KOPT-K1 (cell line): ENCODE data around the gene MCM9.

Source experiments
- H3K27ac ChIP-seq: fragments of 200-600 bp; sonication (generic); 2 replicates; pipeline ENCODE4 v1.5.1; 2016; ENCODE audit warnings: antibody characterized with exemption, mild to moderate bottlenecking, low read depth, low read length; ENCODE audit not compliant: poor library complexity, severe bottlenecking
- H3K36me3 ChIP-seq: fragments of 200-600 bp; sonication (generic); 2 replicates; pipeline ENCODE4 v1.5.1; 2017; ENCODE audit warnings: antibody characterized with exemption, mild to moderate bottlenecking, low read length, moderate library complexity; ENCODE audit not compliant: insufficient read depth
- H3K9me3 ChIP-seq: fragments of 200-600 bp; sonication (generic); 2 replicates; pipeline ENCODE4 v1.5.1; 2017; ENCODE audit warnings: antibody characterized with exemption, low read length, mild to moderate bottlenecking; ENCODE audit not compliant: insufficient read depth, poor library complexity, severe bottlenecking

MCM9 gene

DNA sequence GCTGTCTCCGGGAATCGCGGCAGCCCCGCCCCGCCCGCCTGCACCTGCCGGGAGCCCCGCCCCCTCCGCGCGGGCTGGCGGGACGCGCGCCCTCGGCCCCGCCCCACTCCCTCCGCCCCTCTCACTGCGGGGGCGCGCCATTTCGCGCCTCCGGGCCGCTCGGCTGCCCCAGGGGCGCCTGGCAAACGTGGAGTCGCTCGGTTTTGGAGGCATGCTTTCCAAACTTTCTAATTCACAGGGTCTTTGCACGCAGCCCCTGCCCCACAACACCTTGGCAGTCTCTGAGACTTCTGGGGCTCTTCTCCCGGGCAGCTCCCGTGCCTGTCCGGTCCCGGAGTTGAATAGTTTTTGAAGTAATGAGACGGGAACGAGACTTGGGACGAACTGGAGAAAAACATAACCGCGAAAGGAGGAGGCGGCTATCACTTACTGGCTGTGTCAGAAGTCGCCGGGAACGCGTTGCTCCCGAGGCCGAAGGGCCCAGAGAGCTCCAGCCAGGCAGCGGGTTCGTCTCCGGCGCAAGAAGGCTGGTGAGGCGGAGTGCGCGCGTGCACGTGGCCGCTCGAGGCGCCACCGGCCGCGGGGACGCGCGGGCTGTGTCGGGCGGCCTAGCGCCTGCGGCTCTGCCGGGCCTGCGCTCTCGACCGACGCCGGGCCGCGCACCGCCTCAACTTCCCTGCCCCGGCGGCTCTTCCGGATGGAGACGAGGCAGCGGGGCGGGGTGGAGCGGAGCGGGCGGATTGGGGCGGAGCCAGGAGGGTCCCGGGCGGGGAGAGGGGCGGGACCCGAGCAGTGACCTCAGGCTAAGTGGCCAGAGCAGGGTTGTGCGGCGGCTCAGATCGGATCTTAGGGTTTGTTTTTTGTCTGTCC, at the start of gene MCM9:
Gene MCM9 (minus strand): TSS at position 699 of the 870 bp plus-strand sequence. CDS start 3,436 bp downstream, outside the sequence.
- H3K9me3 ChIP-seq, result peaks cover 12% of the 10 kb centered on the region
- peaks cover 34% of the 10 kb centered on the region for H3K36me3 ChIP-seq
- peak within 1 kb of the TSS; percentile 95 for H3K27ac ChIP-seq

DNA sequence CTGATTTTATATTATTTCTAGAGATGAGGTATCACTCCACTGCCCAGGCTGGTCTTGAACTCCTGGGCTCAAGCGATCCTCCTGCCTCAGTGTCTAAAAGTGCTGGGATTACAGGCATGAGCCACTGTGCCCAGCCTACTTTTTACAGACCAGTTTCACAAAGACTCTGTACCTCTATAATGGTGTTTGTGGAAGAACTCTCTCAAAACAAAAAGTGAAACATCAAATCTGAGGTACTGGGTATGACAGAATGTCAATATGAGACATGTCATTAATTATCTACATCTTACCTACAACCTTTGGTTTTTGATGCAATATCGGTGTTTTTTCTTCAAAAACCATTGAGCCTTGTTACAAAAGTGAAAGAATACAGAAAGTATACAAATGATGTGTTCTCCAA, 49.4 kb upstream of the MCM9 start:
- H3K9me3 ChIP-seq, result no peaks in the 10 kb centered on the region
- H3K27ac ChIP-seq, result no peak overlapping the region
- H3K36me3 ChIP-seq, result no peaks in the 10 kb centered on the region

- Histone ChIP-seq H3K36me3 (peaks cover 5% of the 10 kb centered on the region; the same call in 1 of the 2 replicates), H3K9me3 (no peaks in the 10 kb centered on the region), H3K27ac (no peak overlapping the region)
Observed at GRCh38 chr6:118982575-118982911, 47.6 kb upstream of the MCM9 start.

GRCh38 chr6:118981884-118982574, 47.1 kb upstream of the MCM9 start:
- H3K36me3 ChIP-seq, result peaks cover 5% of the 10 kb centered on the region; the same call in 1 of the 2 replicates
- H3K27ac ChIP-seq, result no peak overlapping the region
- no peaks in the 10 kb centered on the region for H3K9me3 ChIP-seq

GRCh38 chr6:118980063-118980462, 45.1 kb upstream of the MCM9 start:
- Histone ChIP-seq H3K27ac (no peak overlapping the region), H3K36me3 (peaks cover 5% of the 10 kb centered on the region; the same call in 1 of the 2 replicates), H3K9me3 (no peaks in the 10 kb centered on the region)

DNA sequence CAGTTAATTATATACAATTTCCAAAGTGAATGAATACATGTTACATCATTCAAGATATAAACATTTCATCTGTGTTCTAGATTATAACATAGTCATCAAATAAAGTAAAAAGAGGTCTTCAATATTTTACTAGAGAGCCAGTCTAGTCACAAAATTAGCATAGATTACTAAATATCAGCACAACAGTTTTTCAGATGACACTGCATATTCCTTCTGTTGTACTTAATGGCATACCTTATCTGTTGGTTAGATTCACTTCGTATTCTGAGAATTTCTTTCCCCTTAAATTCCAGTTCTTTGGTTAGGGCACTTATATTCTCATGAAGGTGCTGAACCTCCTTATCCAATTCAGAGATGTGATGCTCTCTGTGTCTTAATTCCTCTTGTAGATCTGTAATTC, 39.8 kb upstream of the MCM9 start:
- Histone ChIP-seq H3K9me3 (no peaks in the 10 kb centered on the region), H3K27ac (no peak overlapping the region), H3K36me3 (peaks cover 5% of the 10 kb centered on the region; the same call in 1 of the 2 replicates)

GRCh38 chr6:118971682-118972081, 36.7 kb upstream of the MCM9 start:
- no peak overlapping the region for H3K27ac ChIP-seq
- no peaks in the 10 kb centered on the region for H3K36me3 ChIP-seq
- H3K9me3 ChIP-seq, result no peaks in the 10 kb centered on the region

DNA sequence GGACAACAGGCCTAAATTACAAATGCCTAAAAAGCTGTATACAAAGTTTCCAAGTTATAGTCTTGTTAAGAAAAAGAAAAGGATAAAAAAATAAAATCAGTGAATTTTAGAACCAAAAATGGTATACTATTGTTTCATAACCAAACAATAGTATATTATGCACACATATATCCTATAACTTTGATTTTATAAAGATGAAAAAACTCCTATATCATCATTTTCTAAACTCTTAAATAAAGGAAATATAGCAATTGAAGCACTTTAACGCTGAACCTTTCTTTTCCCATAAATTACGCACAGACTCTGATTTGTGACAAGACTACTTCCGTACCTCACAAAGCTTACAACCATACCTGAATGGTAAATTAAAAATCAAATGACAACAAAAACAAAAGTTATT, 35.9 kb upstream of the MCM9 start:
- no peaks in the 10 kb centered on the region for H3K36me3 ChIP-seq

GRCh38 chr6:118968416-118968815, 33.5 kb upstream of the MCM9 start:
- Histone ChIP-seq H3K27ac (no peak overlapping the region), H3K9me3 (no peaks in the 10 kb centered on the region), H3K36me3 (no peaks in the 10 kb centered on the region)

More for the DNA sequence above, 35.9 kb upstream of the MCM9 start:
- H3K27ac ChIP-seq, result no peak overlapping the region
- no peaks in the 10 kb centered on the region for H3K9me3 ChIP-seq

- H3K36me3 ChIP-seq, result no peaks in the 10 kb centered on the region
- H3K9me3 ChIP-seq, result no peaks in the 10 kb centered on the region
- H3K27ac ChIP-seq, result no peak overlapping the region
Observed at GRCh38 chr6:118967239-118967638, 32.3 kb upstream of the MCM9 start.

GRCh38 chr6:118965843-118966370, 30.9 kb upstream of the MCM9 start:
- no peak overlapping the region for H3K27ac ChIP-seq
- no peaks in the 10 kb centered on the region for H3K36me3 ChIP-seq
- no peaks in the 10 kb centered on the region for H3K9me3 ChIP-seq

GRCh38 chr6:118965371-118965770, 30.4 kb upstream of the MCM9 start:
- no peaks in the 10 kb centered on the region for H3K36me3 ChIP-seq
- no peak overlapping the region for H3K27ac ChIP-seq
- H3K9me3 ChIP-seq, result no peaks in the 10 kb centered on the region

DNA sequence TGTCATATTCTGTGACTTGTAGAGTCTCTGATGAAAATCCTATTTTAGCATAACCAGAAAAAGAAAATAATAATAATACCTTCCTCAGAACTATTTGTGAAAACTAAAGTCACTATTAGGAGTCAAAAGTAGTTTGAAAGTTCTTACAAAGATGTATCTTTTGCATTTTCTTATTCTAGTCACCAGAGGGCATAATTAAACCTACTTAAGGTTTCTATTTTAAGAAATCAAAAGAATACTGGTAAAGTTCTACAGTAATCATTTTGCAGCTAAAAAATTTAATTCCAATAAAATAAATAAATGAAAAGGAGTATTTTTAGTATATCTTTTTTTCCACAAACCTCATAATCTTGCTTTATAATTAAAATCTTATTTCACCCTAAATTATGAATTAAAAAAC, 28.0 kb upstream of the MCM9 start:
- H3K27ac ChIP-seq, result no peak overlapping the region
- H3K9me3 ChIP-seq, result no peaks in the 10 kb centered on the region
- H3K36me3 ChIP-seq, result no peaks in the 10 kb centered on the region

DNA sequence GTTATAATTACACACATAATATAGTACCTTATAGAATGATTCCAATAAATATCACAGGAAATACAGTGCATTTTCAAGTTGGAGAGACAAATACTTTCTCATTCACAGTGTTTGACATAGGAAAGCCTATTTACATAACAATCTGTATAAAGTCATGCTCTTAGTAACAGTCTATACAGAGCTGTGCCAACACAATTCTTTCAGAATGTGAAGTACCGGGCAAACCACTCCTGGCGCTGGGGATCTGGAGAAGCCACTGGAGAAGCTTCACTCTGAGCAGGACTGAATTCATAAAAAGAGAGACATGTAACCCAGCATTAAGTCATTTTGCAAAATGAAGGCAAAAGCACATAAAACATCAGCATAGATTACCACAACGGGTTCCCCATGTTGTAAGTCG, 24.9 kb upstream of the MCM9 start:
- Histone ChIP-seq H3K36me3 (no peaks in the 10 kb centered on the region), H3K9me3 (no peaks in the 10 kb centered on the region), H3K27ac (no peak overlapping the region)

DNA sequence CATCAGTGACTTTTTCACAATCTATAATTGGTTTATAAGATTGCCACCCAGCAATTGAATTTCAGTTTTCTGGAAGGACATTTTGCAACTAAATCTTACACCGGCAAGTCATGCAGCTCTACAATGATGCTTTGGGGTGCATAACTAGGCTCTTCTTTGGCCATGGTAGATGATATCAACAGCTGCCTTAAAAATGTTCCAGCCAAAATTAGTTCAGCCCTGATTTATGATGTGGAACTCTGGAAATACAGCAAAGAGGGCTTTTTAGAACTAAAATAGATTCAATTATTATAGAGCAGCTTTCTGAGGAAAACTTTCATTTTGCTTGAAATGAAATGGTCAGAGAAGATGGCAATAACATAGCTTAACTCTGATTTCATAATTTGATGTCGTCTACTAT, 18.4 kb upstream of the MCM9 start:
- no peak overlapping the region for H3K27ac ChIP-seq
- no peaks in the 10 kb centered on the region for H3K9me3 ChIP-seq
- H3K36me3 ChIP-seq, result no peaks in the 10 kb centered on the region
